Activated T-cell treated with anti-CD3 and anti-CD28 coated beads, Interleukin-2, amount 50 U/mL, for 1 hour (primary cell): ENCODE data around the gene AMZ2.
A peak's percentile ranks its signal among the peaks of the same experiment; 100 is the strongest.
"Not testable (repeated sequence)": the region's sequence is repeated elsewhere in the genome, so short reads cannot be mapped to it uniquely, and the experiment has no call there.

ENCODE experiments used
- DNase-seq: peaks from one replicate; pipeline ENCODE4 v3.0.0-alpha.2; 2020

The AMZ2 gene

DNA sequence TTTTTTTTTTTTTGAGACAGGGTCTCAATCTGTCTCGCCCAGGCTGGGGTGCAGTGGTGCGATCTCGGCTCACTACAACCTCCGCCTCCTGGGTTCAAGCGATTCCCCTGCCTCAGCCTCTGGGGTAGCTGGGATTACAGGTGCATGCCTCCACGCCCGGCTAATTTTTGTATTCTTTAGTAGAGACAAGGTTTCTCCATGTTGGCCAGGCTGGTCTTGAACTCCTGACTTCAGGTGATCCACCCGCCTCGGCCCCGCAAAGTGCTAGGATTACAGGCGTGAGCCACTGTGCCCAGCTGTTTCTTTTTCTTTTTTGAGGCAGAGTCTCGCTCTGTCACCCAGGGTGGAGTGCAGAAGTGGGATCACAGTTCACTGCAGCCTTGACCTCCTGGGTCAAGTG is 27.1 kb upstream of the AMZ2 start:
- DNase-seq = not testable (repeated sequence)

DNA sequence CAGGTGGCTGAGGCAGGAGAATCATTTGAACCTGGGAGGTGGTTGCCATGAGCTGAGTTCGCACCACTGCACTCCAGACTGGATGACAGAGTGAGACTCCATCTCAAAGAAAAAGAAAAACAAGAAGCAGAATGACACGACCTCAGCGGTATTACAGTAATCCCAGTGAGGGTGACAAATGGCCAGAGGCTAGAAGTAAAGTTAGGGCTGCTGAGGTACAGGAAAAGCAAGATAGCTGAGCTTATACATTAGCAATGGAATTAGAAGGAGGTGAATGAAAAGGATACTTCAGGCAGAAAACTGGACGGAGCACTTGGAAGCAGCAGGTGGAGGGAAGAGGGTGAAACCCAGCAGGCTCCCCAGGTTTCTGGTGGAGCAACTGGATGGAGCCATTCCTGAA is 26.1 kb upstream of the AMZ2 start:
- DNase-seq = no peak

DNA sequence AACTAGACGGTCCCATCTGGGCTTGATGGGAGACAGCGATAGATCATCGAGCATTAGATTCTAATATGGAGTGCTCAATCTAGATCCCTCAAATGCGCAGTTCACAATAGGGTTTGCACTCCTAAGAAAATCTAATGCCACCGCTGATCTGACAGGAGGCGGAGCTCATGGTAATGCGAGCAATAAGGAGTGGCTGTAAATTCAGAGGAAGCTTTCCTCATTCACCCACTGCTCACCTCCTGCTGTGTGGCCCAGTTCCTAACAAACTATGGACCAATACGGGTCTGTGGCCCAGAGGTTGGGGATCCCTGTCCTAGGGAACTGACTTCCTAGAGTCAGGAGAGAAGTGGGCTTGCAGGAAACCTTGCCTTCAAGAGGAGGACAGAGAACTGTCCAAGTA is 25.2 kb upstream of the AMZ2 start:
- no peak for DNase-seq

DNA sequence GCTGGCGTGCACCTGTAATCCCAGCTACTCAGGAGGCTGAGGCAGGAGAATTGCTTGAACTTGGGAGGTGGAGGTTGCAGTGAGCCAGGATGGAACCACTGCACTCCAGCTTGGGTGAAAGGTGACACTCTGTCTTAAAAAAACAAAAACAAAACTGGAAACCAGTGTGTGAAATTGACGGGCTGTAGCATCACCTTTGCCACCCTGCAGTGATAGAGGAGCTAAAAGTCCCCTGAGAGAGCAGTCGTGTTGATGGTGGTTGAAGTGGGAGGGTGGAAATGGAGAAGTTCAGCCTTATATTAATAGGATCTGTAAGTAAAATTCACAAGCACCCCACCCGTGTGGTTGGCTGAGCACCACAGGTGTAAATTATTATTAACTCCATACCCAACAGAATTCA is 22.8 kb upstream of the AMZ2 start:
- DNase-seq = not testable (repeated sequence)

DNA sequence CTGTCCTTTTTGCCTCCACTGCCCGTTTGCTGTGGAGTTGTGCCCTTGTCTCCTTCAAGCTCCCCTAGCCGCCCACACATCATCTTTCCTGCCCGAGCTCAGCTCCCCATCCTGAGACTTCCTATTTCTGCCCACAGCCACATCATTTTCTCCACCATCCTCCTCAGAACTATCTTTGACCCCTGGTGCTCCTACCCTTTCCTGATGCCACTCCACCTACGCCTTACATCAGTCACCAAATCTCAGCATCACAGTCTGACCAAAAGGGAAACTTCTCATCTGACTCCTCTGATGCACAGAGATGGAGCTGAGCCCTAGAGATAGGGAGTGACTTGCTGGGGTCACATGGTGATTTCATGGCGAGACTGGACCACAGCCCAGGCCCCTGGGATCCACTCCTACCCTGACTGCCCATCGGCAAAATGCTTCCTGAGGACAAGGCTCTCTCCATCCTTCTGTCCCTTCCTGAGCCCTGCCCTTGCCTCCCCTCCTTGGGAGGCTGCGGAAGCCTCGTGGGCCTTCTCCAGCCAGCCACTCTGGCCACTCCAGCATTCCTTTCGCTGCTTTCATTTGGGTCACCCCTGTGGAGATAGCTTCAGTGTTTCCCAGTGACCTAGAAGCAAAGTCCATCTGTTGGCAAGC is 19.7 kb upstream of the AMZ2 start:
- not testable (repeated sequence) for DNase-seq

DNA sequence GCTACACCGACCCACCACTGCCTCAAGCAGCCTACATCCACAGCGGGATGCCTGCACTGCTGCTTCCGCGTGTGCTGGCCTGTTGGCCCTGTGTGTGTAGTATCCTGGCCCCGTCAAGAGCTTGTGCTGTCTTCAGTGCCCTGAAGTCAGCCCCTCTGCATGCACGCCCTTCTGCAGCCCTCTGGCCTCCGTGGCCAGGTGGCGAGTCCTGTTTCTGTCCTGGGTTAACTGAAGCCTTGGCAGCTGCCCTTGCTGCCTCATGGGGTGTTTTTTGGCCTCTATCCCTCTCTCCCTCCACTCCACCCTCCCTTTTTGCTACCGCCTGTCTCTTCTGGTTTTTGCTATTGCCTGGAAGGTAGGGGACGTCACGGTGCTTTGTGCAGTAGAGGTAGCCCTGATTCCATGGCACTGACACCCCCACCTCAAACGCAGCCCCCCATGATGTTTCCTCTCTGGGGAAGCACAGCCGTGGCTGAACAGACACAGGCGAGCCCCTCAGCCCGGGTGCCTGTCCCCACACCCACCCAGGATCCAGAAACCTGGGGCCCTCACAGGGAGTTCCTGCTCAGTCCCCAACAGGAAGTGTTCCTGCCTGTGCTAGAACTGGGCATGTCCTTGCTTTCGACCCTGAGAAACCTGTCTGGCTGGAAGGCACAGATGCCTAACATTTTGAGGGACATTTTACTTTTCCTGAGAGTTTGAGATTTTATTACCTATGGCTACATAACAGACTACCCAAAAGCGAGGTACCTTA is 18.8 kb upstream of the AMZ2 start:
- no peak for DNase-seq

DNA sequence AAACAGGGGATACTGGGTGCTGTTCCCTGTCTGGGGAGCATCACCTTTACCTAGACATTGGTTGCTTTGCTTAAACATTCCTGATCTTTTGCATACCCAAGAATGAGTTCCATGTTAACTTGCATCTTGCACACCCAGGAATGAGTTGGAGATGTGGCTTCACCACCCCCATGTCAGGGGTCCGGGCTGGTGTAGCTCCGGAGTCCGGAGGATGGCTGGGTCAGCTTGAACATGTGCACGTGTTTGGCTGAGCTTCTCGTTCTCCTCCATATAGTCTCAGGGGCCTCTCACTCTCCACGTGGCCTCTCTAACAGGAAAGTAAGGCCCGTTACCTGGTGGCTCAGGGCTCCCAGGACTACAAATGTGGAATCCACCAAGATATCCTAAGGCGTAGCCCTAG is 18.2 kb upstream of the AMZ2 start:
- DNase-seq = no peak

DNA sequence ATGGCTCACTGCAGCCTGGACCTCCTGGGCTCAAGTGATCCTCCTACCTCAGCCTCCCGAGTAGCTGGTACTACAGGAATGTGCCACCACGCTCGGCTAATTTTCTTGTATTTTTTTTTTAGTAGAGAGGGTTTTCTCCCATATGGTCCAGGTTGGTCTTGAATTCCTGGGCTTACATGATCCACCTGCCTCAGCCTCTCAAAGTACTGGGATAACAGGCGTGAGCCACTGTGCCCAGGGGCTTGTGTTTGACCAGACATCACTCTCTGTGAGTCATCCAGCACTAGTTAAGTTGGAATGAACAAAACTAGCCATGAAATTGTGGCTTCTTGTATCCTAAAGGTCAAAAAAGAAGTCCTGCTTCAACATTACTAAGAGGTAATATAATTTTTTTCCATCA is 16.7 kb upstream of the AMZ2 start:
- not testable (repeated sequence) for DNase-seq

DNA sequence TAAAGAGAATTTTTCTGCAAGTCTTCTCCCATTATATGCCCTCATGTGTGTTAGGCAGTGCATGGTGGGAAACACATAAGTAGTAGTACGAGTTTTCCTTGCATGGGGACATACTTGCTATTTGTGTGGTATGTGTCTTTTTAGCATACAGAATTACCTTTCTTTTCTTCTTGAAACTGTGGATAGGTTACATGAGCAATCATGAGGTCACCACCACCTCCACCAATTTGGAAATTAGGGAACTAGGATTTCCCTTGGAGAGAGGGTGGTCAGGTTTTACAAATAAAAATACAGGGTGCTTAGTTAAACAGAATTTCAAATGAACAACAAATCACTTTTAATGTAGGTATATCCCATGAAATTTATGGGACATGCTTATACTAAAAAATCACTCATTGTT is 16.3 kb upstream of the AMZ2 start:
- no peak for DNase-seq

DNA sequence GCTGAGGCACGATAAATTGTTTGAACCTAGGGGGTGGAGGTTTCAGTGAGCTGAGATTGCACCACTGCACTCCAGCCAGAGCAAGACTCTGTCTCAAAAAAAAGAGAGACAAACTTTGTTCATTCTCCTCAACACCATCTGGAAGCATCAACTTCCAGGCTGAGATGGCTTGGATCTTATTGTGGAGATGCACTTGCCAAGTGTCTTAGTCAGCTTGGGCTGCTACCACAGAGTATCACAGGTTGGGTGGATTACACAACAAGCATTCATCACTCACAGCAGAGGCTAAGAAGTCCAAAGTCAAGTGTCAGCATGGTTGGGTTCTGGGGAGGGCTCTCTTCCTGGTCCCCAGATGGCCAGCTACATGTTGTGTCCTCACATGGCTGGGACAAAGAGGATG is 15.1 kb upstream of the AMZ2 start:
- DNase-seq = not testable (repeated sequence)

DNA sequence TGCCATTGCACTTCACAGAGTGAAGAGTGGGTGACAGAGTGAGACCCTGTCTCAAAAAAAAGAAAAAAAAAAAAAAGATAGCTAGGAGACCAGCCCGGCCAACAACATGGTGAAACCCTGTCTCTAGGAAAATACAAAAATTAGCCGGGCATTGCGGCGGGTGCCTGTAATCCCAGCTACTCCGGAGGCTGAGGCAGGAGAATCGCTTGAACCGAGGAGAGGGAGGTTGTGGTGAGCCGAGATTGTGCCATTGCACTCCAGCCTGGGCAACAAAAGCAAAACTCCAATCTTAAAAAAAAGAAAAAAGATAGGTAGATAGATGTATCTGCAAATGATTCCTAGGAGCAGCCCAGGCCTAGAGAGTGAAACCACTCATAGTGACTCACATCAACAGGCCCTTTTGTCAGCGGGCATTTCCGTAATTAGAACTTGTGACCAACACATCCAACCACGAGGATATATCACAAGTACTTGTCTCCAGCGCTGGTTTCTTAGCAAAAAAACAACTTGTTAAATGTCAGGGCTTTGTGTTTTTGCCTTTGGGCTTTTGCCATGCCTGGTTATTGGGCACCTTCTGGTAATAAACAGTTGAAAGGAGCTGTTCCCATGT is 13.0 kb upstream of the AMZ2 start:
- DNase-seq = not testable (repeated sequence)

DNA sequence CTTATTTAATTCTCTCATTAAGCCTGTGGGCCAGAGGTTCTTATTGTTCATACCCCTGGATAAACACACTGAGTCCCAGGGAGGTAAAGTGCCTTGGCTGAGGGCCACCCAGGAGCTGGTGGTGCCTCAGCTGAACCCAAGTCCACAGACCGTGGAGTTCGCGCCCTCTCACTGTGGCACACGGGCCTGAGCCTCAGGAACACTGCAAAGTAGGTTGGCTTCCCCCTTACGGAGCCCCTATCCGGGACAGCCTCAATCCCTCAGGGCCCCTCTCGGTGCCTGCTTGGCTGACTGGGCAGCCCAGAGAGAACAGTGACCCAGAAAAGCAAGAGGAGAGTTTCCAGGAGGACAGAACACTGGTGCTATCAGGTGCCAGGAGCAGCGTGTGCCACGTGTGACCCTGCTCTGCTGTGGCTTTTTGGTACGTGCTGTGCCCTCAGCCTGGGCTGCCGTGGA is 12.5 kb upstream of the AMZ2 start:
- DNase-seq = not testable (repeated sequence)

DNA sequence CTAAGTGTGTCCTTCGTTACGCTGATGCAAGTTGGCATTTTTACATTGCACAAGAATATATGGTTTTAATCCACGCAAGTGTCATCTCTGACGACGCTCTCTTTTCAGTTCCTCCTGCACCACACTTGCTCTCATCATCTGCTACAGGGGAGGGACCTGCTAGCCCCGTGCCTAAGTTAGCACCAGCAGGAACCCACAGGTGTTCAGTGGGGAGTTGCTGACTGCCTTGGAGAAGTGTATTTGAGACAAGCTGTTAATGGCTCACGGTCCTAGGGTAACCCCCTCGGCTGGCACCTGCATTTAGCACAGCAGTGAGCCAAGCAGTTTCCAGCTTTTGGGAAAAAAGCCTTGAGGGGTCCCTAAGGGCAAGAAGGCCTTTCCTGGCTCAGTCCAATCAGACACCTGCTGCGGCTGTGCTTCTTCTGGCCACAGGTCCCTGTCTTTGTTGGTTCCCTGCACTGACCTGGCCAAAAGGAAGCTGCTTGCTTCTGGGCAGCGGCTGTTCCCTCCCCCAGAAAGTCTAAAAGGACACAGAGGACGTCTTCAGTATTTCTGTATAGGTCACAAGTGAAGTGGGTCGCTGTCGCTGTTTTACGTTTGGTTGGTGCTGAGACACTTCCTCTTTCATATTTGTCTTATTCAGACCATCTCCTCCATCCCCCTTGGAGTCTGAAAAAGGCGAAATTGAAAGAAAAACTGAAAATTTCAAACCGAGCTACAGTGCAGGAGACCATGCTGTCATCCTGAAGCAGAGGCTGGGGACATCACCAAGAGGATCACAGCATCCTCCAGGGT is 10.3 kb upstream of the AMZ2 start:
- peak; percentile 51 for DNase-seq

DNA sequence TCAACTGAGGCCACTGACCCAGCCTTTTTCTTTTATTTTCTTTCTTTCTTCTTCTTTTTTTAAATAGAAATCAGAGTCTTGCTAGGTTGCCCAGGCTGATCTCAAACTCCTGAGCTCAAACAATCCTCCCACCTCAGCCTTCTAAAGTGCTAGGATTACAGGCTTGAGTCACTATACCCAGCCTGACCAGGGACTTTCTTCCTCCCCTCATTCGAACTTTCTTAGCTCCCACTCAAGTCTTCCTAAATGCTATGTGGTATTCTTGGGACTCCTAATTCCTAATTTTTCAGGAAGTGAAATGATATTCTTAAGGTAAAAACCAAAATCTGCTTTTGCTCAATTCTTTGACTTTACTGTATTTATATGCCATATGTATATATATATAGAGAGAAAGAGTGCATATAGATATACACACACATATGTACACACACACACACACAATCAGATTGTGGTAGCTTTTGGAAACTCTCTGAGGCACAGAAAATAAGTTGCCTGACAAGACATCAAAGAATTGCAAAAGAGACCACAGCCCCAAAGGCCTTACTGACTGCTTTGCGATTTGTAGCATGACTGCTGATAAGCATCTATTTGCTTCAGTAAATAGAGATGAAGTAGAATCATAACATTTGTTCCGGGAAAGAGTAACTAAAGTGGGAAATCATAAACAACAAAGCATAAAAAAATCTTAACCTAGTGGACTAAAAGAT is 9.5 kb upstream of the AMZ2 start:
- no peak for DNase-seq

DNA sequence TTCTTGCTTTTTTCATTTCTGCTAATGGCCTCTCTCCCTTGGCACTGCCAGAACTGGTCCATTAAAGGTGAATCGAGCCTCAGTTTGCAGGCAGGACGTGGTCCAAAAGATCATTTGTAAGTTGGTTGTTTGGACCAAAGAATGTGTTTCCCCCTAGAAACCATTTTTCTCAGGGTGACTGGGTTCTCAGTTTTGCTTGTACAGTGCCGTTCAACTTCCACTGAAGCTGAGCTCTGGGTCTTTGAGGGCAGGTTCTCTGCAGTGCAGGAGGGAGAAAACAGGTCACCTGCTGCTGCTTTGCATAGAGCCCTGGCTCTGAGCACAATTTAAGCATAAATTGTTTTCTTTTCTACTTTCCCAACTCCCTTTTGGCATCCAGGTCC is 9.0 kb upstream of the AMZ2 start:
- DNase-seq = no peak

DNA sequence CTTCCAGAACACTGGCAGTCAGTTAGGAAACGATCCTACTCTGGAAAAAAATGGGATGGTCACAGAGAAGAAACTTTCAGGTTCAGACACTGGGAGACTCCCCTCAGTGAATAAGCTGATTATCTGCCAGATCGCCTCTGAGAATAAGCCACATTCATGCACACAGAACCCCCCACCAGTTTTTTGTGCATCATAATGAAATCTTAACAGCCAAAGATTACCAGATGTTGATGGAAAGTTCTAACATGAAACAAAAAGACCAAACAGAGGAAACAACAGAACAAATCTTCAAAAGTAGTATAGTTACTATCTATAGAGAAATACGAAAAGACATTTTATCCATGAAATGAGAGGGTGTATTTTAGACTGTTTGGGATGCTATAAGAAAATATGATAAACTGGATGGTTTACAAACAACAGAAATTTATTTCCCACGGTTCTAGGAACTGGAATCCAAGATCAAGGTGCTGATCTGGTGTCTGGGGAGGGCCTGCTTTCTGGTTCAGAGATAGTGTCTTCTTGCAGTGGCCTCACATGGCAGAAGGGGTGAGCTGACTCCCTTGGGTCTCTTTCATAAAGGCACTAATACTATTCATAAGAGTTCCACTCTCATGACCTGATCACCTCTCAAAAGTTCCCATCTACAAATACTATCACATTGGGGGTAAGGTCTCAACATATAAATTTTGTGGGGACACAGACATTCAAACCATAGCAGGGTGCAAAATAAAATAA is 8.0 kb upstream of the AMZ2 start:
- no peak for DNase-seq

DNA sequence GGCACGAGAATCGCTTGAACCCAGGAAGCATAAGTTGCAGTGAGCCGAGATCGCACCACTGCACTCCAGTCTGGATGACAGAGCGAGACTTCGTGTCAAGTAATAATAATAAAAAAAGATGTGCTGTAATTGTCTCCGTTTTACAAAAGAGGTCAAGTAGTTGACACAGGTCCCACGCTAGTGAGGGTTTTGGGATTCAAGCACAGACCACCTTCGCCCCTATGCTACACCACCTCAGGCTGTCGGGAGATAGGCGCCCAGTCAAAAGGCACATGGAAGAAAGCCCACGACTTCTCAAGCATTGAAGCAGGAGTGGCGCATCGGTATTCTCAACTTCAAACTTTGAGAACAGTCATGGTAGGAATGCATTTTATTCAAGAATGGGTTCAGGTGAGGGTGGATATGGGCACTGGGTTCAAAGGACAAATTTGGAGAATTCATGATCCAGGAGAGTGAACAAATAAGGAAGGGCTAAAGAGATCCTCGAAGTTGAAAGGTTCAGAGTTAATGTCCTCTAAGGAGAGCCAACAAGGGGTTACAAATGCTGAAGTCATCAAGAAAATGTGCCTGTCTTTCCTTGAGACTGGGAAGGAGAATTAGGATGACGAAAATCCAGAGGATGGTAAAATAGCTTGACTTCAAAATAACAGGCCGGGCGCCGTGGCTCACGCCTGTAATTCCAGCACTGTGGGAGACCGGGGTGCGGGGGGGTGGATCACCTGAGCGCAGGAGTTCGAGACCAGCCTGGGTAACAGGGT is 1.4 kb upstream of the AMZ2 start:
- no peak for DNase-seq

DNA sequence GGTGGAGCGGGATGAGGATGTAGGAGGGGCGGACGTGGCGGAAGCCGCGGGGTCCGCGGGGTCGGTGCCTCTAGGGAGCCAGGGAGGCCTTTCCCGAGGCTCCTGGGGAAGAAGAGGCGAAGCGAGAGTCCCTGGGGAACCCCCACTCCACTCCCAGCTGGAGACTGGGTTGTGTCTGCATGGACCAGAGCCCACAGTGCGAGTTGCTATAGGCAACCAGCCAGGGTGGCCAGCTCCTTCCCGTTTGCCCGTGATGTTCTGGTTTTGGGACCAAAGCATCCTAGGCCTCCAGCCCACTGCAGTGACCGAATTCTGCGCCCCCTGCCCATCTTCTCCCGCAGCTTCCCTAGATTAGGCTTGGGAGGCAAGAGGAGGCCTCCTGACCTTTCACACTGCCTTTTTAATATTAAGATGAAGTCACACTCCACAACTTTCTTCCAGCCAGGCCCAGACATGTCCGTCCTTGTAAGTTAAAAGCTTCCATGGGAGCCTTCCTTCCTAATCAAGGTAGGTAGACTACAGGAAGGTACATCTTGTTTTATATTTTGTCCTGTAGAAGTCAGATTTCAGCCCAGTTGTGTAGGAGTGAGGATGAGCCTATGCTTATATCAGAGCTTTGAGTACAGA is 469 bp downstream of the AMZ2 start:
- DNase-seq = no peak

DNA sequence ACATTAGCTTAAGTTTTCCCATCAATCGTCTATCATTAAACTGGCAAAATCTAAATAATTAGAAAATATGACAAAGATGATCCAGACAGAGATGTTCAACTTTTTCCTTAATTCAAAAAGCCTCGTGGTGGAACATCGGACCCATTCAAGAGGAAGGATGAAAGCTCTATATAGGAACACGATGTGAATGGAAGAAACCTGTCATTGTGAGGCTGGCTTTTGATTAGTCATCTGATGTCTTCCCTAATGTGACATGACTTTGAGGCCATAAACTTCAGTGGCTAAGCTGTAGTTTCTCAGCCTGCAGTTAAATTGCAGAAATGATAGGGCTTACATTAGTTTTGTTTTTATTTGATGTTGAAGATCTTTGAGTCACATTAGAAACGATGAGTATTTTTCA is 1.0 kb downstream of the AMZ2 start:
- no peak for DNase-seq

DNA sequence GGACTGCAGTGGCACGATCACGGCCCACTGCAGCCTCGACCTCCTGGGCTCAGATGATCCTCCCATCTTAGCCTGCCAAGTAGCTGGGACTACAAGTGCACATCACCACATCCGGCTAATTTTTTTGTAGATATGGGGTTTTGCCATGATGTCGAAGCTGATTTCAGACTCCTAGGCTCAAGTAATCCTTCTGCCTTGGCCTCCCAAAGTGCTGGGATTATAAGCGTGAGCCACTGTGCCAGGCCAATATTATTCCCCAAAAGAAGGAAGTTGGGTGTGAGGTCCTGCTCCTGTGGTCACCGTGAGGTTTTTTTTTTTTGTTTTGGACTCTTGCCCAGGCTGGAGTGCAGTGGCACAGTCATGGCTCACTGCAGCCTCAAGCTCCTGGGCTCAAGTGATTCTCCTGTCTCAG is 1.5 kb downstream of the AMZ2 start:
- DNase-seq = no peak

DNA sequence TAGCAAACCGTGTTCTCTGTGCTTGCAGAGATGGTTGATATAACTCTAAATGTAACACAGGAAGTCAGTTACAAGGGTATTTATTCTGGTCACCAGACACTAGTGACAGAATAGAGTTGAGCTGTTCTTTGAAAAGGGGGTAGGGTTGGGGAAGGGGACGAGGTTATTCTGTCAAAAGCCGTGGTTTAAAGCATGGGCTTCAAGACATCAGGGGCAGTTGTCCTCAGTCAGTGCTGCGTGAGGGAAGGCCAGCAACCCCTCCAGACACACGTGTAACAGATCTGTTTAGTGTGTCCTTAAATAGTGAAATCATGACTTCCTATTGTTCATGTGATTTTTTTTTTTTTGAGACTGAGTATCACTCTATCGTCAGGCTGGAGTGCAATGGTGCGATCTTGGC is 5.6 kb downstream of the AMZ2 start:
- not testable (repeated sequence) for DNase-seq
